HG03565 (cell line): ENCODE measurements around the gene PCIF1.

Experiments used
- ATAC-seq: cut with Tn5 transposase; IDR thresholded peaks from one replicate; pipeline ENCODE4 v1.9.1; 2021; ENCODE audit warnings: mild to moderate bottlenecking, moderate library complexity; ENCODE audit not compliant: unreplicated experiment

The PCIF1 gene

DNA sequence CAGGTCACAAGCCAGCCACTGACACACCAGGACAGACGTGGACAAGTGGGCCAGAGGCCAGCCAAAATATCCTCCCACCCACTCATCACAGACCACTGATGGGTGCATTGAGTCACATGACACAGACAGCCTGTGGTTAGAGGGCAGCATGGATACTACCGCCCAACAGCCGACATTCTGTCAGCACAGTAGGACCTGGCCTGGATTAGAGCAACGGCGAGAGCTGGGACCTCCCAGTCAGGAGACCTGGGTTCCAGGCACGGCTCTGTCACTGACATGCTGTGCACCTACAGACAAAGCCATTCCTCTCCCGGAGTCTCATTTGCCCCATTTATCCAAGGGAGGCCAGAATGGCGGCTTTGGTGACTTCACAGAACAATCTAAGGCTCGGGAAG is 29.5 kb downstream of the PCIF1 start:
- no peak for ATAC-seq

DNA sequence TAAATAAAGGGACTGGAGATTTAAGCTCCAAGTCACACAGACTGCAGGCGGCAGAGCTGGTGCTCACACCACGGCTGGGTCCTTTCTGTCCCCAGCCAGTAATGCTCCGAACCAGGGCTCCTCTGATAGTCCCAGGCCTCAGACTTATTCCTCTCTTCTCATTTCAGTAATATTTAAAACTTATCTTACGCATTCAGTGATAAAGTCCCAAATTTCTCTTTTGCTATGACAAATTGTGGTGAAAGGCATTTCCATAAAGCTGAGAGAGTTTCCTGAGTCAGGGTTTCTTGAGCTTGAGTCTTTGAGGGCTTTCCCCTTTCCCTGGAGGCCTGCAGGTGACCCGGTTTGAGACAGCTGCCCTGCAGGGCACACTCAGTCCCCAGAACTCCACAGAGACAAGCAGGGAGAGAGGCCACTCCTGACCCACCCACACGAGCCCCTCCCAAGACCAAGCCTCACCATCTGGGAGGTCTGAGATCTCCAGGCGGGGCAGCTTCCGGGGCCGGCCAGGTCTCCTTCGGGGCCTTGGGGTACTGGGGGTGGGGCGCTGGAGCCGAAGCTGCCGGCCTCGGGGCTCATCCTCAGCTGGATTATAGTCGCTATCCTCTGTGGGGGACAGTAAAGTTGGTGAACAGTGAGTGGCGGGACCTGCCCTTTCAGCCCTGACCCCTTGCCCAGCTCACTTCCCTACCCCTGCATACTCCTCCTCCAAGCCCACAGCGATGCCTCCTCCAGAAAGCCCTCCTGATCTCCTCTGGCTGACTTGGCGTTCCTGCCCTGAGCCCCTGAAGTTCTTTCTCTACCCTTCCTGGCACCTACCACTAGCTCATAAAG is 30.9 kb downstream of the PCIF1 start:
- no peak for ATAC-seq

DNA sequence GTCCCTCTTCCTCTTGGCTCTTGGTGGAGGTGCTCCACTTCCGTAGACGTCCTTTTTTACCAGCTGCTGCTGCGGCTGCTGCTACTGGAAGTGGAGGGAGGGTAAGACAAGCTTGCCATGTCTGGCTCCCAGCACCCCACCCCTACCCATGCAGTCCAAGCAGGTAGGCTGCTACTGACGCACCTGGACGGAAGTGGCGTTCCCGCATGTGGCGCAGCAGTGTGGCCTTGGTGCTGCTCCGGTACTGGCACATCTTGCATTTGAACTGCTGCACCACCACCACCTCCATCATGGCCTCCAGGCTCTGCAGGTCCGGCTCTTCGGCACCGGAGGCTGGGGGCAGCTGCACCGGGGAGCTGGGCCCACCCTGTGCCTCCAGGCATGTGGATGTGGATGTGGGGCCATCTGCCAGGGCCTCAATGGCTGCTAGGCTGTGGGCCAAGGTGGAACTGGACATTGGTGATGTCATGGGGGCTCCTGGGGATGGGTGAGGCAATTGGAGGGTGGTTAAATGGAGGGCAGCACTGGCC is 33.1 kb downstream of the PCIF1 start:
- ATAC-seq, result no peak

- no peak for ATAC-seq
Observed at GRCh38 chr20:45968081-45968671, 33.7 kb downstream of the PCIF1 start.

DNA sequence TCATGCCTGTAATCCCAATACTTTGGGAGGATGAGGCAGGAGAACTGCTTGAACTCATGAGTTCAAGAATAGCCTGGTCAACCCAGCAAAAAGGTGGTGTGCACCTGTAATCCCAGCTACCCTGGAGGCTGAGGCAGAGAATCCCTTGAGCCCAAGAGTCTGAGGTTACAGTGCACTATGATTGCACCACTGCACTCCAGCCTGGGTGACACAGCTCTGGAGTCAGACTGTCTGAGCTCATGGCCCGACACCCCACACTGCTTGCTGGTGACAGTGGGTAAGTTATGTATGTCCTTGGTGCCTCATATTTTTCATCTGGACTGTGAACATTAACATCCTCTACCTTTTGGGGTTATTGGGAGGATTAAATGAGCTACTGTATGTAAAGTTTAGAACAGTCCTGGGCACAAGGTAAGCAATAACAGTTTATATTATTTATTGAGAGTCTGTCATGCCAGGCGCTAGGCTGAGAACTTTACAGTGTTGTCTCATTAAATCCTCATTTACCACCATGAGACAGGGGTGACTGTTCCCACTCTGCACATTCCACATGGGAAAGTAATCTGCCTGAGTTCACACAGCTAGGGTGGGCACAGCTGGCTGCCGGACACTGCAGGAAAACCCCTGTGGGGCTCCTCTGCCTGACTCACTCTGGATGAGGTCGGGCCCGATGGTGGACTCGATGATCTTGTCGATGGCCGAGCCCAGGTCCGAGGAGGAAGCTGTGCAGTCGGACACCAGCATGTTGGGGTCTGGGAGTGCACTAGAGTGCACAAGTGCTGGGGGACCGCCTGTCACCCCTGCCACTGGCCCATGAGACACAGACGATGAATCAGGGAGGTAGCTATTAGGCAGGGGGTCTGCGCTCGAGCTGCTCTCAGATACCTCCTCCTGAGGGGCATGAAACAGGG is 34.6 kb downstream of the PCIF1 start:
- no peak for ATAC-seq

- ATAC-seq, result no peak
Observed at GRCh38 chr20:45969712-45970634, 35.5 kb downstream of the PCIF1 start.

- ATAC-seq, result no peak
Observed at GRCh38 chr20:45970646-45971424, 36.4 kb downstream of the PCIF1 start.

GRCh38 chr20:45971425-45971674 is 36.9 kb downstream of the PCIF1 start:
- ATAC-seq, result peak; percentile 20

GRCh38 chr20:45971675-45972499 is 37.4 kb downstream of the PCIF1 start, which contains the start of gene ZNF335:
ZNF335 (minus strand) TSS chr20:45972203; CDS start chr20:45971410, 793 bp downstream.
- ATAC-seq, result peak; percentile 67

DNA sequence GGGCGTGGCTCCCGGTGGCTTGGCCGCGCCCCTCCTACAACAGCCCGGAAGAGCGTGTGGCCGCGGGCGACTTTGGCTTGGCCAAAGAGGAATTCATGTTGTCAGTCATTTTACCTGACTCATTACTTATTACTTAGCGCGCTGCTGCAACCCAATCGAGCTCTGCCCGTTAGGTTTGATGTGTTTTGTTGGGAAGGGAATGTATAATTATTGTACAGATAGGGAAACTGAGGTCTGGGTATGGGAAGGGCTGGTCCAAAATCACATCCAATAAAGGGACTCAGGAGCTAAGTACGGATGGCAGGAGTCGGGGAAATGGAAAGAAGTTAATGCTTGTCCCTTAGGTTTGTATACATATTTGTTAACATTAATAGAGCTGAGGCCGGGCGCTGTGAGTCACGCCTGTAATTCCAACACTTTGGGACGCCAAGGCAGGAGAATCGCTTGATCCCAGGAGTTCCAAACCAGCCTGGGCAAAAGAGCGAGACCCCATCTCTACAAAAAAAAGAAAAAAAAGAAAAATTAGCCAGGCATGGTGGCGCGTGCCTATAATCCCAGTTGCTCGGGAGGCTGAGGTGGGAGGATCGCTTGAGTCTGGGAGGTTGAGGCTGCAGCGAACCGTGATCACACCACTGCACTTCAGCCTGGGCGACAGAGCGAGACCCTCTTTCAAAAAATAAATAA is 38.2 kb downstream of the PCIF1 start:
- ATAC-seq, result no peak

GRCh38 chr20:45974896-45975565 is 40.5 kb downstream of the PCIF1 start:
- no peak for ATAC-seq

- no peak for ATAC-seq
Observed at GRCh38 chr20:45975686-45976085, 41.2 kb downstream of the PCIF1 start.

- no peak for ATAC-seq
Observed at GRCh38 chr20:45976086-45976485, 41.6 kb downstream of the PCIF1 start.

- ATAC-seq, result no peak
Observed at GRCh38 chr20:45981261-45981660, 46.8 kb downstream of the PCIF1 start.

- ATAC-seq, result no peak
Observed at GRCh38 chr20:45983279-45983743, 48.8 kb downstream of the PCIF1 start.

DNA sequence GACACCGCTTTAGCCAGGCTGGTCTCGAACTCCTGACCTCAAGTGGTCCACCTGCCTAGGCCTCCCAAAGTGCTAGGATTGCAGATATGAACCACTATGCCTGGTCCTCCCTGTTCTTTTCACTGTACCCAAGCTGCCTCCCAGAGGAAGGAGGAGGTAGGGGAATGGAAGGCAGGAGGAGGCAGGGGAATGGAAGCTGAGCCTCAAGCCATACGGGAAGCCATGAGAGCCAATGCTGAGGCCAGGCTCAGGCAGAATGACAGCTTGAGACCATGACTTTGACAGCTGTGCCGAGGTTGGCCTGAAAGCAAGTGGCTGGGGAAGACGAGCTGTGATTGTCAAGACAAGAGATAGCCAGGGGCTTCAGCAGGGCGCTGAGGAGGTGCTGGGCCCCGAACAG is 51.1 kb downstream of the PCIF1 start:
- ATAC-seq, result no peak

DNA sequence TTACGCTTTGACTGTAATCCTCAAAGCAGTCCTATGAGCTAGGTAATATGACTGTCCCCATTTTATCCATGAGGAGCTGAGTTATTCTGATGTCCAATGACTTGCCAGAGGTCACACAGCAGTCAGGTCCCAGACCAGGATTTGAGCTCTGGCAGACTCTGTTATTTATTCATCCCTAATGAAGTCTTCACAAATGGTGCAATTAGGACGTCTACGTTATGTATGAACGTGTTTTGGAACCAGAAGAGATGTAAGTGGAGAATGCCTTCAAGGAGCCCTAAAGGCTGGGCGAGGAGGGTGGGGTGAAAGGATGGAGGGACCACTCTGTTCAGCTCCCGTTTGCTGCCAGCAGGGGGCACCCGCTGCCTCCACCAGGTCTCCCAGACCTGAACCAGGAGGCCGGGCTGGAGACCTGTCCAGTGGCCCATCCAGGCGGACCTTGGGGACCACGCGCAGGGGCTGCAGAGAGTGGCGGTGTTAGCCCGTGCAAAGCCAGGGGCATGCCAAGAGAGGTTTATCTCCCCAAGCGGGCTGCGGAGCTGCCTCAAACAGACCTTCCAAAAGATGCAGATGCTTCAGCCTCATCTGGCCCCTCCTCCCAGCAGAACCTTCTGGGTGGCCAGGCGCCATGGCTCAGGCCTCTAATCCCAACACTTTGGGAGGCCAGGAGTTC is 52.8 kb downstream of the PCIF1 start:
- ATAC-seq, result no peak
